Stimulated activated CD4-positive, alpha-beta T cell treated with anti-CD3 and anti-CD28 coated beads, Interleukin-12 subunit alpha, Interleukin-12 subunit beta, amount 100 ng/mL, for 24 hours (primary cell): ENCODE results near the gene NECAP2.
"Not testable (repeated sequence)": the region's sequence is repeated elsewhere in the genome, so short reads cannot be mapped to it uniquely, and the experiment has no call there.

ENCODE experiments used
- DNase-seq, 2 experiments: peaks; one replicate each; pipeline ENCODE4 v3.0.0-alpha.2; 2020; ENCODE audit warnings: low read depth in 2 of 2

Gene NECAP2

DNA sequence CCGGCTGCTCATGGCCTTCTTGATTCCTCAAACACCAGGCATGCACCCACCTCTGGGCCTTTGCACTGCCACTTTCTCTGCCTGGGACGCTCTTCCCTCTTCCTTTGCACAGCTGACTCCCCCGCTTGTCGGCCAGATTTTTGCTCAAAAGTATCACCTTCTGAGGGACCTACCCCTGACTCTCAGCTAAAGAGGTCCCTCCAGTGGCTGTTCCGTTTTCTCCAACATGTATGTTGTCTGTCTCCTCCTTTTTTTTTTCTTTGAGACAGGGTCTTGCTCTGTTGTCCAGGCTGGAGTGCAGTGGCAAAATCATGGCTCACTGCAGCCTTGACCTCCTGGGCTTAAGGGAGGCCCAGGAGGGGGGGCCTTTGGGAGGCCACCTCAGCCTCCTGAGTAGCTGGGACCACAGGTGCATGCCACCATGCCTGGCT lies 57.0 kb downstream of the NECAP2 start:
- DNase-seq = not testable (repeated sequence)

DNA sequence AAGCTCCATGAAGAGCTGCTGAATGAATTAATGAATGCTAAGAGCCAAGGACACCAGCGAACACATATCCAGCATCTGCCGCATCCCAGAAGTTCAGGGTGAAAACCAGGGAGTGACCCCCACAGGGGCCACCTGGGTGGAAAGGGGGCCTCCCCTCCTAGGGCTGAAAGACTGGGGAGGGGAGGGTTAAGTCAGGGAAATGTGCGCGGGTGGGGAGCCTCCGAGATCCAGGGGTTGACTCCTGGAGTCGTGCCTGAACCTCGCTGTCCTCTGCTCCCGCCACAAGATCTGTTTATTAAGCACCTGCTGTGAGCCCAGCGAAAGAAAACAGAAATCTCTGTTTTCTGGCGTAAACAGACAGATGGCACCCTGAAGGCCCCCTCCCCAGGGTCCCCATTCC lies 57.5 kb downstream of the NECAP2 start:
- DNase-seq = not testable (repeated sequence)

DNA sequence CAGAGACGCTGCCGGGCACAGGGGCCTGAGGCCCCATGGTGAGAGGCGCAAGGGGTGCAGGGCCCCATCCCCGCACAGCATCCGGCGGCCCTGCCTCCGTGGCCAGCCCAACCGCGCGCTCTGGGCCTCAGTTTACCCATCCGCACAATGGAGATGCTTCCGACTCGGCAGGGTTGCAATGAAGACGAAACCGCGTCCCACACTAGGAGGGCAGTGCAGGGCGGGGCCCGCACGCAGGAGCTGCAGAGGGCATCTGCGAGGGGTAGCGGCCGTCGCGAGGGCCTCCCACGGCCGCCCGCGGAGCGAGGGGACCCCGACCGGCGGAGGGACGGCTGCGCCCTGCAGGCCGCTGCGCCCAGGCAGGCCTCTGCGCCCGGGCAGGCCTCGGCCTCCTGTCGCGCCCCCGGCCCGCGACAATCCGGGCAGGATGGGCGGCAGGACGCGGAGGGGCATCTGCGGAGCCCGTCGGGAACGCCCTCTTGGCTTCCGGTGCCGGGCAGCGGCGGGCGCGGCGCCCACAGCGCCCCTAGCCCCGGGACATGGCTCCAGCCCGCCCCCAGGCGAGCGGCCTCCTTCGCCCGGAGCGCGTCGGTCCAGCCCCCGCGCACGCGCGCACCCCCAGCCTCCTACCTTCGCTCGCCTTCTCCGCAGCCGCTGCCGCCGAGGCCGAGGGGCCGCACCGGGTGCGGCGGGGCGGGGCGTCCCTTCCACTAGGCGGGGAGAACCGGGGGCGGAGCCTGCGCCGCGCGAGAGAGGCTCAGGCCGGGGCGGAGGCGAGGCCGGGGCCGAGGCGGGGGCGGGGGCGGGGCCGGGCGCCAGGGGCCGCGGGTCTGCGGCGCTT lies 58.3 kb downstream of the NECAP2 start:
- DNase-seq = peak; percentile 66 to 77

DNA sequence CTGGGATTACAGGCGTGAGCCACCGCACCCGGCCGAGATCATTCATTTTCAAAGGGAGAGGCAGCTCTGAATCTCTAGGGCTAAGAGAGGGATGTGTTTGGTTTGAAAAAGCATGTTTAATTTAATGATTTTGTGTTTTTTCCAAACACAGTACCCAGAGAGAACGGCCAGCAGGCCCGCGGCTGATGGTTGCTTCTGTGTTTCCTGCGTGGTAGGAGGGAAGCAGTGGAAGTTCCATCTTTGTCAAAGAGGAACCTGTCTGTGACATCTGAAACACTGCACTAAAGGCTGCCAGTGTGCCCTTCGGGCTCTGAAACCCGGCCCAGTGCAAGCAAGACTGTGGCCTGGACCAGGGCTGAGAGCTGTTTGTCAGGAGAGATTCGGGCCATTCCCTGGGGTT lies 59.9 kb downstream of the NECAP2 start:
- not testable (repeated sequence) for DNase-seq

DNA sequence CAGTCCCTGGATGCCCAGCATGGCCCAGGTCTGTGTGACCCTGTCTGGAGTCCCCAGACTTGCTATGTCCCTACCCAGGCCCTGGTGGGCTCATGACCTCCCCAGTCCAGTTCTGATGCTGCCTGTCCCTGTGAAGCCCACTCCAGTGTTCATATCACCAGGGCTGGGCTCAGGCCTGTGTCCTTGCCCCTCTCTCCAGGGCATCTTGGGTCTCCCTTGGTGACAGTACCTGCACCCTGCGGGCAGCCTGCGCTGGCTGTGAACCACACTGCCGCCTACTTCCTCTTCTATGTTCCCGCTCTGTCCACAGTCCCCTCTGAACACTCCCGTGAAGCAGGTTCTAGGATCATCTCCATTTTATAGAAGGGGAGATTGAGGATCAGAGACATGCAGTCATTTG lies 60.5 kb downstream of the NECAP2 start:
- not testable (repeated sequence) for DNase-seq

DNA sequence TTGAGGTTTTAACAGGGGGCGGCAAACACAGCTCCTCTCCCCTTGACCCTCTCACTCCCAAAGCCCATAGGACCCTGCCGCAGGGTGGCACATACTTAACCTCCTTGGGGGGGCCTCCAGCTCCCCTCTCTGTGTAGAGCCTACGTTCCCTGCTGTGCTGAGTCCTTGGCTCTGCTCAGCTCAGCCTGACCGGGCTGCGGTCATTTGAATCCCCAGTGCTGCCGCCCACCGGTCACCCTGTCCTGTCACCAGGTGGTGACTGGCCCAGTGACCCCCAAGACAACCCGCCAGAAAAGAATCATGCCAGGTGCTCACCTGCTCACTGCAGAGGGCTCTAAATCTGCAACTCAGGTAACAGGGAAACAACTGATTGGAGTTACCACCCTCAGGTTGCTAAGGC lies 60.9 kb downstream of the NECAP2 start:
- not testable (repeated sequence) for DNase-seq

DNA sequence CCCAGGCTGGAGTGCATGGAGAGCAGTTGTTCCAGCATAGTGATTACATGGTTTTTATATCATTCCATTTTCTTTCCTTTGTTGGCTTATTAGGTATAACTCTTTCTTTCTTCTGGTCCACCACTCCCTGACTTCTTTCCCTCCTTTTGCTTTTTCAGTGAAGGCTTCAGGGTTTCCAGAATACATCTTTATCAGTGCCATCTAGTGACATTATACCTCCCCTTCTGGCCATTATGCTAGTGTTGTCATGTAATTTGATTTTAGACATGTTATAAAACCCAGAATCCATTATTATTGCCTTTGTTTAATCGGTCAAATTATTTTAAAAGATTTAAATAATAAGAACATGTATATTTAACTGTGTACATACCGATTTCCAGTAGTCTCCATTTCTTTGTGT lies 63.0 kb downstream of the NECAP2 start:
- DNase-seq = no peak

DNA sequence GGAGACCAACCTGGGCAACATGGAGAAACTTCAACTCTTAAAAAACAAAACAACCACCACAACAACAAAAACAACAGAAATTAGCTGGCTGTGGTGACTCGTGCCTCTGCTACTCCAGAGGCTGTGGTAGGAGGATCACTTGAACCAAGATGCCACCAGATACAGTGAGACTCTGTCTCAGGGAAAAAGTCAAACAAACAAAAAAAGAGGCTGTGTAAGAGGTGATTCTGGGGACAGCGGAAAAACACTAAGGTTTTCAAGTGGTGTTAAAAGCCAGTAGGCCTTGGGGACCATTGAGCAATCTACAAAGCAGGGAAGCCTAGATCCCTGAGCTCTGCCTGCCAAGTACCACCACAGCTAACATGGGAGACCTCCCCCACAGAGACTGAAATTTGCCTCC lies 65.3 kb downstream of the NECAP2 start:
- not testable (repeated sequence) for DNase-seq

DNA sequence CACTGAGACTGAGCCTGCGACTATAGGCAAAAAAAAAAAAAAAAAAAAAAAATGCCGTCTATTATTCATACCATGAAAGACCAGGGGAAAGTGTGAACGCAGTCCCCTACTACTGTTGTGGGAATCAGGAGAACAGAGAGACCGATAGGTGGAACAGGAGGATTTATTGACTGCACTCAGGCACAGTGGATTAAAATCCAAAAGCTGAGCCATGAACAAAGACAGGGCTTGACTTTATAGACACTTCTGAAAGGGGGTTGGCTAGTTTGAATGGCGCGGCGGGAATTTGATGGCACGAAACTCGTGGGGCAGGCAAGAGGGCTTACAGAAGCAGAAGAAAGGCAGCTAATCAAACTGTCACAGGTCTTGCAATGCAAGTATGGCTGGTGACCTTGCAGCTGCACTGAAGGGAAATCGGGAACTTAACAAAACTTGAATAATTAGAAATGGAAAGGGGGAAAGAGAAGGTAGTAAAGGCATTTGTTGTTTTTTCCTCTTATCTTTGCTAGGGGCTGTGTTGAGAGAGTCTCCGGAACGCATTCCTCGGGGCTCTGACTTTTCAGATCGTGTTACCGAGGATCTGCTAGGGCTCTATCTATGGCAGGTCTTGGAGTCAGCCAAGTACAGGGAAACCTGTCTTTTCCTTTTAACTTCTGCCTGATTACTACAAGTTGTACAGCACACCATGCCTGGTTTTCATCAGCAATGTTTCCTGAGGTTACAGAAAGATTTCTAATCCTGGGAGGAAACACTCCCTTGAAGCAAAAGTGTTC lies 66.0 kb downstream of the NECAP2 start:
- not testable (repeated sequence) for DNase-seq

DNA sequence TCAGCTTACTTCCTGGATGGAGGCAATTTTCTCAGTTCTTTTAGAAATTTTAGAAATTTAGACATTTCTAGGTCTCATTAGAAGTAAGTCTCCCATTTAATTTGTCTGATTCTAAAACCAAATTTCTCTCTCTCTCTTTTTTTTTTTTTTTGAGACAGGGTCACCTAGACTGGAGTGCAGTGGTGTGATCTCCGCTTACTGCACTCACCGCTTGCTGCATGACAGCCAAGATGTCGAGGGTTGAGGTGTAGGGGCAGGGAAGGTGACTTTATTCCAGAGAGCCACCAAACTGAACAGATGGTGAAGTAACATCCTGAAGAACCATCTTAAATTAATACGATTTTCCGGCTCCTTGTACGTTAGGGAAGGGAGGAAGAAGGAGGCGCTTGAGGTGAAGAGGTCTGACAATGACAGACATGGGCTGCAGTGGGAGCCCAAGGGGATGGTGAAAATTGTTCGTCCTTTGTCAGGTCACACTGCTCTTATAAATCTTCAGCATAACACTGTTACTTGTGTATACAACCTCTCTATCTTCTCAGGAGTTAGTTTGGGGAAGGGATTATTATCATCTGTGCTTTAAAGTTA lies 68.4 kb downstream of the NECAP2 start:
- not testable (repeated sequence) for DNase-seq
